Gastrocnemius medialis (tissue), 4 donors: ENCODE data around the gene GPR82.

Source experiments
- CTCF ChIP-seq, 5 experiments: fragments of 450-650 bp in 3 of 5; fragments of 200-600 bp in 2 of 5; sonication (generic) in 2 of 5; IDR thresholded peaks in 4 of 5; conservative IDR thresholded peaks in 1 of 5; 1 replicate in 4 of 5; 2 replicates in 1 of 5; pipeline ENCODE4 v1.5.1; 2016 to 2019; ENCODE audit warnings: antibody characterized with exemption in 5 of 5, mild to moderate bottlenecking in 3 of 5, moderate library complexity in 3 of 5
- POLR2A ChIP-seq, 2 donors: fragments of 450-650 bp; IDR thresholded peaks; one replicate each; pipeline ENCODE4 v1.6.1; 2017; ENCODE audit warnings: antibody characterized with exemption in 2 of 2, mild to moderate bottlenecking in 2 of 2, moderate library complexity in 2 of 2

DNA sequence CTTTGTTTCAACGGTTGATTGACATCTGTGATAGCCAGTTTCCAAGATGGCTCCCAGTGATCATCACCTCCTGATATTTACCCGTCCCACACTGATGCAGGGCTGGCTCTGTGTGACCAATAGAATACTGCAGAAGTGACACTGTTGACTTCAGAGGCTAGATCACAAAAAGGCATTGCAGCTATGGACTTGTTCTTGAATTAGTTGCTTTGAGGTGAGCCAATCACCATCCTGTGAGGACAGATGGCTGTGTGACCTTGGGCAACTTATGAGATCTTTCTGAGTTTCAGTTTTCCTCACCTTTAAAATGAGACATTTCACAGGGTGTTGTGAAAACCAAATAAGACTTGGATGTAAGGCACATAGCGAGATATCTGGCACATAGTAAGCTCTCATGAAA, 1.8 kb upstream of the GPR82 start:
- no peak for TF ChIP-seq CTCF (IDR thresholded peaks at IDR 0.05 in 4 of 5, conservative IDR thresholded peaks at IDR 0.05 in 1 of 5)
- no peak for TF ChIP-seq POLR2A (IDR thresholded peaks at IDR 0.05)
